LNCAP (cell line): ENCODE results near the gene ALDH3A2.

ENCODE experiments used
- CTCF ChIP-seq: fragments of 450-650 bp; IDR thresholded peaks from 2 replicates; pipeline ENCODE4 v1.5.1; 2017; ENCODE audit warnings: mild to moderate bottlenecking

ALDH3A2 gene

GRCh38 chr17:19707728-19708221 is 59.2 kb downstream of the ALDH3A2 start:
- no peak for TF ChIP-seq CTCF

GRCh38 chr17:19708431-19709175 is 60.1 kb downstream of the ALDH3A2 start:
- no peak for TF ChIP-seq CTCF

- TF ChIP-seq CTCF = no peak
Measured at GRCh38 chr17:19709841-19710240, 61.3 kb downstream of the ALDH3A2 start.

GRCh38 chr17:19712436-19713004 is 64.0 kb downstream of the ALDH3A2 start:
- no peak for TF ChIP-seq CTCF

GRCh38 chr17:19713462-19713861 is 64.9 kb downstream of the ALDH3A2 start:
- 0 out of 2 replicates have a peak, but pooled peaks have one; percentile 13 for TF ChIP-seq CTCF

- no peak for TF ChIP-seq CTCF
Measured at GRCh38 chr17:19713901-19714361, 65.4 kb downstream of the ALDH3A2 start.

- no peak for TF ChIP-seq CTCF
Measured at GRCh38 chr17:19714542-19715411, 66.2 kb downstream of the ALDH3A2 start.
